ENCODE results near the gene TACC2.

Gene TACC2

DNA sequence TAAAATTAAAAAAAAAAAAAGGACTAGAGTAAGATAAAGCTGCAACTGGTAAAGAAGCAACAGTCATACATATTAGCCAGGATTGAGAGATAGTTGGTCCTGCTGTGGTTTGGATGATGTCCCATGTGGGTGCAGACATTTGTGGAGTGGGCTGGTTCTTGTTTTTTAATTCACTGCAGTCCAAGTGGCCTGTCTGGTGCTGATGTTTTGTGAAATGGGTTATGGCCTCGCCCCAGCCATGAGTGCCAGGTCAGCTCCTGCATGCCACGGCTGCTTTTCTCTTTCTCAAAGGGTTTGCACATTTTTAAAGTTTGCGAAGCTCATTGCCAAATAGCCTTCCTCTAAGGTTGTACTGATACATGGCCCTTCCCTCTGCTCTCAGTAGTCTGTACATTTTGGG lies 268.1 kb downstream of the TACC2 start:
- no peak for TF ChIP-seq ZFX (IDR thresholded peaks at IDR 0.05)
- TF ChIP-seq, protein P1, sequence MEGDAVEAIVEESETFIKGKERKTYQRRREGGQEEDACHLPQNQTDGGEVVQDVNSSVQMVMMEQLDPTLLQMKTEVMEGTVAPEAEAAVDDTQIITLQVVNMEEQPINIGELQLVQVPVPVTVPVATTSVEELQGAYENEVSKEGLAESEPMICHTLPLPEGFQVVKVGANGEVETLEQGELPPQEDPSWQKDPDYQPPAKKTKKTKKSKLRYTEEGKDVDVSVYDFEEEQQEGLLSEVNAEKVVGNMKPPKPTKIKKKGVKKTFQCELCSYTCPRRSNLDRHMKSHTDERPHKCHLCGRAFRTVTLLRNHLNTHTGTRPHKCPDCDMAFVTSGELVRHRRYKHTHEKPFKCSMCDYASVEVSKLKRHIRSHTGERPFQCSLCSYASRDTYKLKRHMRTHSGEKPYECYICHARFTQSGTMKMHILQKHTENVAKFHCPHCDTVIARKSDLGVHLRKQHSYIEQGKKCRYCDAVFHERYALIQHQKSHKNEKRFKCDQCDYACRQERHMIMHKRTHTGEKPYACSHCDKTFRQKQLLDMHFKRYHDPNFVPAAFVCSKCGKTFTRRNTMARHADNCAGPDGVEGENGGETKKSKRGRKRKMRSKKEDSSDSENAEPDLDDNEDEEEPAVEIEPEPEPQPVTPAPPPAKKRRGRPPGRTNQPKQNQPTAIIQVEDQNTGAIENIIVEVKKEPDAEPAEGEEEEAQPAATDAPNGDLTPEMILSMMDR (conservative IDR thresholded peaks at IDR 0.05) = no peak
- H3K27ac ChIP-seq = no peak overlapping the region

DNA sequence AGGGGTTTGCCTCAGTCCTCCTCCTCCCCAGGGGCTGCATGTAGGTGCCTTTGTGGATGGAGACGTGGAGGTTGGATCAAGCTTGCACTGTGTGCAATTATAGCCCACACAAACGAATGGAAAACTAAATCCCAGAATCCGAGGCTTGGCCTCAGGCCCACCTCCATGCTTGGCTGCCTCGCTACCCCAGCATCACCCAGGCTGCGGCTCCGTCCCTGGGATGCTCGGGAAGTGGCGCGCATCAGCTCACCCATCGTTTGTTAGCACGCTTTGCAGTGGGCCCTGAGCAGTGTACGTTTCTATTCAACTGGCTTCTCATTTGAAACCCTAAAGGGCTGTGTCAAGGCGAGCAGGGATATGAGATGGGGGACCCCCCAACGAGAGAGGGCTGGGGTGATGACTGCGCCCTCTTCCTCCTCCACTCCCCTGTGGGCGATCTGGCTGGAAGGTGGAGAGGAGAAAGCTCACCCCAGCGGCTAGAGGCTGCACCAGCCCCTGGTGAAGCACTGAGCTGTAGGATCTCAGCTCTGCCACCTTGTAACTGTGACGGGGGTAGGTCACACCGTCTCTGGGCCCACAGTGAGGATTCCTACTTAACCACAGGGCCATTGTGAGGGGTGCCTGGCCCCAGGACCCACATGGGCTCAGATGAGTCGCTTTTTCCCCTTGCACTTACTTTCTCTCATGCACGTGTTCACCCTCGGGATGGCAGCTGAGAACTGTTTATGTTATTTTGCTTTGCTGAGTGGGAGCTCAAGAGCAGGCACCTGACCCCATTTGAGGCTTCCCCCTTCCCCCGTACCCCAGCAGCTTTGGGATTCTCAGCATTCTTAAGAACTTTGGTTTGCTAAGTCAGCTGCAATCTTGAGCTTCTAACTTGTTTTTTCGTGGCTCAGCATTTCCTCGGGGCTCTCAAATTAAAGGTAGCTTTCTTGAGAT lies 269.4 kb downstream of the TACC2 start:
- no peak overlapping the region for H3K27ac ChIP-seq
- TF ChIP-seq, protein P1 (conservative IDR thresholded peaks at IDR 0.05) = no peak
- TF ChIP-seq ZFX (IDR thresholded peaks at IDR 0.05) = no peak

DNA sequence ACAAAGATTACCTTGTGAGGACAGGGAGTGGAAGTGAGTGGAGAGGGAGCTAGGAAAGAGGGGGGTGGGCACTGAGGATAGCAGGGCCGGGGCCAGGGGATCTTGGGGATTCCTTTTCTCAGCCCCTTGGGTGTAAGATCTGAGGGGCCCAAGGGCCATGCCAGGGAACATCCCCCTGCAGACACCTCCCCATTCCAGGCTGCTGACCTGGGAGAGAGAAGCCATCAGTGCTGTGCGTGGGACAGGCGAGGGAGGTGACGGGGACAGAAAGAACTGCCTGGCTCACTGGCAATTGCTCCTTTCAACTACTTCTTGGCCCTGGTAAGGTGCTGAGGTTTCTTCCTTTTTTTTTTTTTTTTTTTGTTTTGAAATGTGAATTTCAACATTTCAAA lies 270.1 kb downstream of the TACC2 start:
- TF ChIP-seq, protein P1 (conservative IDR thresholded peaks at IDR 0.05) = no peak
- TF ChIP-seq ZFX (IDR thresholded peaks at IDR 0.05) = no peak
- no peak overlapping the region for H3K27ac ChIP-seq

DNA sequence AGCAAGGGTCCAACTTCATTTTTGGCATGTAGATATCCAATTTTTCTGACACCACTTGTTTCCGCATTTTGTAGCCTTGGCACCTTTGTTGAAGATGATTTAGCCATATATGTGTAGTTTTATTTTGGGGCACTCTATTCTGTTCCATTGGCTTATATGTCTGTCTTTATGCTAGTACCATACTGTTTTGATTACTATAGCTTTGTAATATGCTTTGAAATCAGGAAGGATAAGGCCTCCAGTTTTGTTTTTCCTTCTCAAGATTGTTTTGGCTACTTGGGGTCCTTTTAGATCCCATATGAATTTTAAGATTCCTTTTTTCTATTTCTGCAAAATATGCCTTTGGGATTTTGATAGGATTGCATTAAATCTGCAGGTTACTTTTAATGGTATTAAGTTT lies 272.6 kb downstream of the TACC2 start:
- TF ChIP-seq, protein P1 (conservative IDR thresholded peaks at IDR 0.05) = no peak
- no peak for TF ChIP-seq ZFX (IDR thresholded peaks at IDR 0.05)
- H3K27ac ChIP-seq = no peak overlapping the region

DNA sequence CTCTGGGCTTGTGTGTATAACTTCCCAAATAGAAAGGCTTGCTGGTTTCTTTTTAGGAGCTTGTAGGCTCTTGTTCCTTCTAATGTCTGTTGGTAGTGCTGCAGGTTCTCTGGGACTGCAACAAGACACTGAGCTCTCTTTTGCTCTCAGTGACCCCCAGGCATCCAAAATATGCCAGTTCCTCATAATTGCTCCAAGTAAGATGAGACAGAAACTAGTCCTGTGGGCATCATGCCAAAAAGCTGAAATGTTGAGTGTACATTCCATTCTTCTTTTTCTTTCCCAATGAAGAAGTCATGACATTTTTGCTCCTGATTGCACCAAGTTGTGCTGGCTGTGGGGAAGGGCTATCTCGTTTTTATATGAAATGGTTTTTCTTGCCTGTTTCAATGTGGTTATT lies 275.0 kb downstream of the TACC2 start:
- no peak for TF ChIP-seq ZFX (IDR thresholded peaks at IDR 0.05)
- TF ChIP-seq, protein P1 (conservative IDR thresholded peaks at IDR 0.05) = no peak
- no peak overlapping the region for H3K27ac ChIP-seq

DNA sequence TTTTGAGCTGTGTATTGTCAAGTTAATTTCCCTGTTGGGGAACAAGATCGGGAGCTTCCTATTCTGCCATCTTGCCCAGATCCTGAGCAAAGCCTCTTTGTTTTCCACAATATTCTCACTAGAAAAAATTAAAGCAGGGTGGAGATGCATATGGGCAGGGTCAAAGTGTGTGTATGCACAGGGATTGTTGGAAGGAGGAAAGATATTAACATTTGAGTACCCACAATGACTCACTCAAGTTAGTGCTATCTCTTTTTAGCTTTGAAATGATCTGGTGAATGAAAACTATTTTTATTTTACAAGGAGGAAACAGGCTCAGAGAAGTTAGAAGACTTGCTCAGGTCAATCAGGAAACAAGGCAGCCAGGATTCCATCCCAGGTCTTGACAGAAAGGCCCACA lies 275.5 kb downstream of the TACC2 start:
- no peak overlapping the region for H3K27ac ChIP-seq
- no peak for TF ChIP-seq ZFX (IDR thresholded peaks at IDR 0.05)
- TF ChIP-seq, protein P1 (conservative IDR thresholded peaks at IDR 0.05) = no peak

DNA sequence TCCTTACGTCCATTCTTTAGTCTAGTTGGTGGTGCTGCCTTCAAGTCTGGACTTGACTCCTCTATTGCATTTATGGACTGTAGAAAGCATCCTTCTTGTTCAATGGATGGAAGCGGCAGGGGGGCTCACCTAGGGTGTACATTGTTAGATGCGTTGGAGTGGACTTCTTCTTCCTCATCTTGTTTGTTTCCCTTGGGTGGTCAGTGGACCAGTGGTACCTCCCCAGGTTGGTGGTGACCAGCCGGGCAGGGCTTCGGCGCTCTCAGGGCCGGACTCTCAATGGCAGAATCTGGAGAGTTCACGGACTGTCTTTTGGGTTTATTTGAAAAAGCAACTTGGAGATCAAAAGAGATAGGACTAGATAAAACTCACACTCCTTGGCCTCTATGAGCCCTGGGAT lies 276.0 kb downstream of the TACC2 start:
- no peak overlapping the region for H3K27ac ChIP-seq
- TF ChIP-seq ZFX (IDR thresholded peaks at IDR 0.05) = no peak
- TF ChIP-seq, protein P1 (conservative IDR thresholded peaks at IDR 0.05) = no peak
